GM19043 (cell line): ENCODE data around the gene UIMC1.

ENCODE experiments used
- ATAC-seq: cut with Tn5 transposase; IDR thresholded peaks from one replicate; pipeline ENCODE4 v1.9.1; 2021; ENCODE audit warnings: low read depth; ENCODE audit not compliant: unreplicated experiment

UIMC1 gene

DNA sequence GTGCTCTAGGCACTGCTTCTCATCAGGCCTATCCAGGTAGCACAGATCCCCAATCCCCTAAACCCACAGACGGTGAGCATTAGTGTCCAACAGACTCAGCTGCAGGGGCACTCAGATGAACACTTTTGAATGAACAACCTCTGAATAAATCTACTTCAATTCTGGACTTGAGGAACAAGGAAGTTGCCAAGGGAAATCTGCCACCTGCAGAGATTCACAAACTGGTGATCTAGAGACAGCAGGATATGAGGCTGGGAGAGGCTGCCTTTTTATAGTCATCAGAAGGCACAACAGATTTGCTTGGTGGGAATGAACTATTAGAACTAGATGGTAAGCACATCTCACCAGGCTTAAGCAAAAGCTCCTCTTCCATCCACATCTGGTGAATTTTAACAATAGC lies 100.5 kb downstream of the UIMC1 start:
- ATAC-seq, result no peak

DNA sequence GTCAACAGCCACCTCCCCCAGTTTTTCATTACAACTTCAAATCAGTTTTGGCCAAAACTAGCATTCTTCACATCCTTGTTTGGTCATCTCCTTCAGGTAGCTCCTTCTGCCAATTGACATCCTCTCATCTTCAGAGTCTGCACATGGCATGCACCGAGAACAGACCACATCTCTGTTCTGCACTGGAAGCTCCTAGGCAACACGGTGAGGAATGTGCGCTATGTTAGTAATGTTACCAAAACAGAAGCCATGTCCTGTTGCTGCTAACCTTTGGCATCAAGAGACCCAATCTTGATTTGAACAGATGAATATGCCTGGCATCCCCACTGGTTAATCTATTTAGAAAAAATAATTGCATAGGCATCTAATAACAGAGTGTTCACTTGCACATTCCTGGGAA lies 102.3 kb downstream of the UIMC1 start:
- no peak for ATAC-seq

GRCh38 chr5:176902911-176903664 lies 103.5 kb downstream of the UIMC1 start:
- no peak for ATAC-seq

DNA sequence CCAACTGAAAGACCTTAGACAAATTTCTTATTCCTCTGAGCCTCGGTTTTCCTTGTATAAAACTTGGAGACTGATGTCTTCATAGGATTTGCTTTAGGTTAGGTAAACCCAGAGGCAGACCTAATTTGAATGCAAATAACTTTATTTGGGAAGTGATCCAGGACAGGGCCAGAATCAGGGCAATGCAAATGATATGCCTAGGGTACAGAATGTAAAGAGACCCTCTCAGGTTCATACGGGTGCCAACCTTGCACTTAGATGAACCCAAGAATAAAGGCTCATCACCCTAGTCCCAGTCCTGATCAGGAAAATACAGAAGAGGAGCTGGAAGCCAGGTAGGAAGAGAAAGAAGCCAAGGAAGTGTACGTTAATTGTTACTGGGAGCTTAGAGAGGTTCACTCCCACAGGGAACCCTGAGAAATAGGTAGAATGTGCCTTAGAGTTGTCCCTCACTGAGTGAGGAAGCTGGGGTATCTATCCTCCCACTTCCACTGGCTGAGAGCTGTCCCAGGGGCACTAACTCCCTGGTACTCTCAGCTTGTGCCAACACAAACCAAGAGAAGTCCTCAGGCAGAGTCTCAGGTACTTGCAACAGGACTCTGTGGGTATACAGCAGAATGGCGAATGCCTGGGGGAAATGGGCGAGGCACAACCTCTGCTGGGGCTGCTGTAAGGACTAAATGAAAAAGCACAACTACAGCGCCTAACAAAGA lies 104.3 kb downstream of the UIMC1 start:
- no peak for ATAC-seq

- no peak for ATAC-seq
Observed at GRCh38 chr5:176901260-176902101, 105.1 kb downstream of the UIMC1 start.

GRCh38 chr5:176900780-176901204 lies 105.8 kb downstream of the UIMC1 start:
- ATAC-seq, result no peak

- ATAC-seq, result no peak
Observed at GRCh38 chr5:176899946-176900779, 106.4 kb downstream of the UIMC1 start.

- no peak for ATAC-seq
Observed at GRCh38 chr5:176899296-176899891, 107.2 kb downstream of the UIMC1 start, which contains the start of gene HK3. HK3 (minus strand) TSS chr5:176899346; CDS start chr5:176896159, 3,187 bp downstream.

- no peak for ATAC-seq
Observed at GRCh38 chr5:176897263-176897662, 109.3 kb downstream of the UIMC1 start.

- no peak for ATAC-seq
Observed at GRCh38 chr5:176895831-176896230, 110.7 kb downstream of the UIMC1 start.

GRCh38 chr5:176894298-176894697 lies 112.3 kb downstream of the UIMC1 start:
- ATAC-seq, result no peak

GRCh38 chr5:176892663-176893062 lies 113.9 kb downstream of the UIMC1 start:
- no peak for ATAC-seq

GRCh38 chr5:176891331-176891958 lies 115.1 kb downstream of the UIMC1 start:
- ATAC-seq, result no peak

GRCh38 chr5:176890455-176891330 lies 115.9 kb downstream of the UIMC1 start:
- no peak for ATAC-seq

DNA sequence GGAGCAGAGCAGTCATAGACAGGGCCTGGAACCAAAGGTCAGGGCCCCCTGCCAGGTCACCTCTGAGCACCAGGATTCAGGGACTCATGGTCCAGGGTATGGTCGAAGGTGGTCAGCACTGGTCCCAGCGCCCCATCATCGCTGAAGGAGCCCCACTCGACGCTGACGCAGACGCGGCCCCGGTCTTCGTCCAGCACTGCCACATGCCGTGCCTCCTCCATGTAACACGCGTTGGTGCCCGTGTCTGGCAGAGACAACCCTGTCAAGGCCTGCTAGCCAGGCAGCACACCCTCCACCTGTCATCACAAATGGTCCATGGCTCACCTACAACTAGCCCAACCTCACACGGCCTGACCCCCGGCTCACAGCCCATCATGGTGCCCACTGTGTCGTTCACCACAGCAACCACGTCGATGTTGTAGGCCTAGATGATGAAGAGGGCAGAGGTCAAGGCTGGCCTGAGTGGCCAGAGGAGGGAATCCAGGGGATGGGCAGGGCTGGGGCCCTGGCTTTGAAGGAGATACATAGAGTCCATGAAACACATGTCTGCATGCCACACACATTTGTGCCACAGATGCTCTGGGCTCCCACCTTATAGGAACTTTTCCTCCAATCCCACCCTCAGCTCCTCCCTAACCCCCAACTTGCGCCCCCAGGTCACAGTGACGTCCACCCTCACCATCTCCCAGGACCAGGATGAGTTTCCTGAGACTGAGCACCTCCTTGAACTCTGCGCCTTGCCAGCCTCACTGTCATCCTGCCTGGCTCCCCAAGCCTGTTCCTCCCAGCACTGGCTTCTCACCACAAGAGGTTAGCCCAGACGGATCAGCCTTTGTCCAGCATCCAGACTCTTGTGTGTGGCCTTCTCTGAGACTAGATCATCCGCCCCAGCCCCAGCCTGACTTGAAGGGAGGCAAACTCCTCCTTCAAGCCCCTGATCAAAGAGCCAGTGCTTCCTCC lies 117.0 kb downstream of the UIMC1 start:
- no peak for ATAC-seq

DNA sequence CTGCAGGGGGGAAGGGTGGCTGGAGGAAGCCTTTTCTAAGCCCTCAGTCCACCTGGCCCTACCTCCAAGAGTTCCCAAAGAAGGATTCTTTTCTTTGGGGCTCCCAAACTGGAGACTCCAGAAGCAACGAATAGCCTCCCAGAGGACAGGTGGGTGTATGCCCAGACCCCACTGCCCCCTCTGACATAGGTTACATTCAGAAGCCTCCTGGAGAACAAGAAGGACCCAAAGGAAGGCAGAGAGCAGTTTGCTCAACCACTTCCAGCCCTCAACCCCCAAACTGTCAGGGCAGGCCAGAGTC lies 117.8 kb downstream of the UIMC1 start:
- ATAC-seq, result no peak

GRCh38 chr5:176888016-176888864 lies 118.3 kb downstream of the UIMC1 start:
- ATAC-seq, result no peak
